Stimulated activated CD8-positive, alpha-beta memory T cell treated with anti-CD3 and anti-CD28 coated beads, Interleukin-4, amount 100 ng/mL, for 1 hour (primary cell): ENCODE data around the gene TEDC2.
"Not testable (repeated sequence)": the region's sequence is repeated elsewhere in the genome, so short reads cannot be mapped to it uniquely, and the experiment has no call there.

ENCODE experiments used
- DNase-seq, 2 donors: peaks; one replicate each; pipeline ENCODE4 v3.0.0-alpha.2; 2020; ENCODE audit warnings: low read depth in 2 of 2, low spot score in 1 of 2

TEDC2 gene

GRCh38 chr16:2437032-2437790, 22.7 kb upstream of the TEDC2 start:
- no peak for DNase-seq

DNA sequence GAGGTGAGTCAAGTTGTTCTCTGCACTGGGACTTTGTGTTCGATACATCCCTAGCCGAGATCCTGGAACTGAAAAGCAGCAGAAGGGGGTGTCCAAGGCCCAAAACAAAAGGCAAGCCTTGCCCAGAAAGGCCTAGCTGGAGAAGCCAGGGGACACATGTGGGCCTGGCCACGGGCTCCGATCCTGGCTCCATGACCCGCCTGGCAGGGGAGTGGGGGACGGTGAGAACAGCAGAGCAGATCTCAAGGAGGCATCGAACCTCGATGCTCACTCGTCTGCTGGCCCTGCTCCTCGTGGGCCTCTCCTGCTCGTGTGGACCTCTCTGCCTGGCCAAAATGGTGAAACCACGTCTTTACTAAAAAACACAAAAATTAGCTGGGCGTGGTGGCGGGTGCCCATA, 21.8 kb upstream of the TEDC2 start:
- DNase-seq: no peak

- no peak for DNase-seq
Measured at GRCh38 chr16:2439598-2439997, 20.3 kb upstream of the TEDC2 start.

- DNase-seq: not testable (repeated sequence)
Measured at GRCh38 chr16:2441143-2441804, 18.6 kb upstream of the TEDC2 start.

- DNase-seq: no peak
Measured at GRCh38 chr16:2443555-2443954, 16.4 kb upstream of the TEDC2 start.

GRCh38 chr16:2447920-2448583, 11.9 kb upstream of the TEDC2 start:
- no peak for DNase-seq

DNA sequence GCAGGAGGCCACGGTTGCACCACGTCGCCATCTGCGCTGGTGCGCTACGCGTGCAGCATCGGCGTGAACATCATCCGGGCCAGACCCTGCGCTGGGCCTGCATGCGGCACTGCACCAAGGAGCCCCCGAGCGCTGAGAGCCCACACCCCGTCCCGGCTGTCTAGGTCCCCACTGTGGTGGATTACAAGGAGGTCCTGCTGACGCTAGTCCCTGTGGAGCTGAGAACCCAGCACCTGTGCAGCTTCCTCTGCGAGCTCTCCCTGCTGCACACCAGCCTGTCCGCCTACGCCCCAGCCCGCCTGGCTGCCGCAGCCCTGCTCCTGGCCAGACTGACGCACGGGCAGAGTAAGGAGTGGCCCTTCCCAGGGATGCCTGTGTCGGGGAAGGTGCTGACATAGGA, 10.8 kb upstream of the TEDC2 start:
- no peak for DNase-seq

DNA sequence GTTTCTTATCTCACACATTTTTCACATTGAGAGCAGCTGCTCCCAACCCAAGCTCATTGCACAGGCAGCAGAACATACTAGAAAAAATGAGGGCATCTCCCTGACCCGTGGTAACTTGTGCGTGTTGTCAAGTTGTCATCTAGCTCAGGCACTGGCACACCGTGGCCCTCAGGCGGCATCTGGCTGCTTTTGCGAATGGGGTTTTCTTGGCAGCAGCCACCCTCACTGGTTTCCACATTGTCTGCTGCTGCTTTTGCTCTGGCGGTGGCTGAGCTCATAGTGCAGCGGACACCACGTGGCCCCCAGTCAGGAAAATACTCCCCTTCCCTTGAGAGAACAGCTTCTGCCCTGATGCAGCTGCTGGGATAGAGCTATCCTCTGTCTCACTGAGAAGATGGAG, 9.4 kb upstream of the TEDC2 start:
- DNase-seq: no peak

DNA sequence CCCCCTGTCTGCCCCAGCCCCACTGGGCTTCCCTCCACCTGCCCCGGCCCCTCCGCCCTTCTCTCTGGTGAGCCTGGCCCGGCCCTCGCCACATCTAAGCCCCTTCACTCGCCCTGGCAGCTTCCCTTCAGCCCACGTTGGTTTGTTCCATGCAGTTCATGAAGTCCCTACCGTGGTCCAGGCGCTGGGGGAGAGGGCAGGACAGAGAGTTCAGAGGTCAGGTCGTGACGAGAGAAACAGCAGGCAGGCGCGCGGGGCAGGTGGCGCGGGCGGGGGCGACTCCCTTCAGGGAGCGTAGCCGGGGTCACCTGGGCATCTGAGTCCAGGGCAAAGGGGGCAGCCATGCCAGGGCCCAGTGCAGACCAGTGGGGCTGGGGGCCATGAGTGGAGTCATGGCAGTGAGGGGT, 8.9 kb upstream of the TEDC2 start:
- DNase-seq: no peak

DNA sequence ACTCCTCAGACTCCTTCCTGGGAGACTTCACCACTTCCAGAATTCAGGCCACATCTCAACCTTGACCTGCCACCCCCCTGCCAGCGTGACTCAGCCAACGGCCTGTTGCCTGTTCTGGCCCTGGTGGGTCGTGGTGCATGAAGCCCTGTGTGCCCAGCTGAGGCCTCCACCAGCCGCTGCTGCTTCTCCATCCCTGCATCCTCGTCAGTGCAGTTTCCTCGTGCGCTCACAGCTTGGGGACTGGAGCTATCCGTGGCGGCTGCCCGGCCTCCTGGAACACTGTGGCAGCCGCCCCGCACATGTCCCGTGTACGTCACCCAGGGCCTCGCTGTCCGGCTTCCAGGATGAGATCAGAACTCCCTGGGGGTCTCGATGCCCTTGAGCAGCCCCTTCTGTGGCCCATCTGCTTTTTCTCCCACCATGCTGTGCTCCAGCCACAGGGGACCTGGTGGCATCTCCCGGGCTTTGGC, 8.0 kb upstream of the TEDC2 start:
- no peak for DNase-seq

- no peak for DNase-seq
Measured at GRCh38 chr16:2452650-2453049, 7.3 kb upstream of the TEDC2 start.

- no peak for DNase-seq
Measured at GRCh38 chr16:2455081-2455845, 4.6 kb upstream of the TEDC2 start.

GRCh38 chr16:2456551-2457153, 3.3 kb upstream of the TEDC2 start:
- no peak for DNase-seq

GRCh38 chr16:2457267-2457666, 2.6 kb upstream of the TEDC2 start:
- no peak for DNase-seq

DNA sequence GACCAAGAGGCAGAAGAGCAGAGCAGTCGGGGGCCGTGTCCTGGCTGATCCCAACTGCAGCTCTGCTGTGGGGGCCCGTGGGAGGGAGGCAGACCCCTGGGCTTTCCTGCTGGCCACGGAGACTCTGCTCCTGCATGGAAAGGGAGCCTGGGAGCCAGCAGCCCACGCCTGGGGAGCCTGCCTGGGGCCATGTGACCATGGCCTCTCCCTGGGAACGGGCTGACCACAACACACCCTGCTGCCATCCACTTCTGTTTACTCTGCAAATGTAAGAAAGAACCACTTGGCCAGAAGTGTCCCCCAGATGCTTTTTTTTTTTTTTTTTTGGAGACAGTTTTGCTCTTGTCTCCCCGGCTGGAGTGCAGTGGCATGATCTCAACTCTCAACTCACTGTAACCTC, 2.0 kb upstream of the TEDC2 start:
- DNase-seq: no peak

GRCh38 chr16:2458887-2459646, 842 bp upstream of the TEDC2 start:
- no peak for DNase-seq

- no peak for DNase-seq
Measured at GRCh38 chr16:2460391-2460713, 443 bp downstream of the TEDC2 start.

DNA sequence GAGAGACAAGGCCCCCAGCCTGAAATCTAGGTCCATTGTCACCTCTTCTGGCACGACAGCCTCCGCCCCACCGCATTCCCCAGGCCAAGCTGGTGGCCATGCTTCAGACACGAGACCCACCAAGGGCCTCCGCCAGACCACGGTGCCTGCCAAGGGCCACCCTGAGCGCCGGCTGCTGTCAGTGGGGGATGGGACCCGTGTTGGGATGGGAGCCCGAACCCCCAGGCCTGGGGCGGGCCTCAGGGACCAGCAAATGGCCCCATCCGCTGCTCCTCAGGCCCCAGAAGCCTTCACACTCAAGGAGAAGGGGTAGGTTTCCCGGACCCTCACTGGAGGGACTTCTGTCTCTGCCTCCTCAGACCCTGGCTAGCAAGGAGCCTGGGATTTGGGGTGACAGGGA, 1.0 kb downstream of the TEDC2 start:
- no peak for DNase-seq

DNA sequence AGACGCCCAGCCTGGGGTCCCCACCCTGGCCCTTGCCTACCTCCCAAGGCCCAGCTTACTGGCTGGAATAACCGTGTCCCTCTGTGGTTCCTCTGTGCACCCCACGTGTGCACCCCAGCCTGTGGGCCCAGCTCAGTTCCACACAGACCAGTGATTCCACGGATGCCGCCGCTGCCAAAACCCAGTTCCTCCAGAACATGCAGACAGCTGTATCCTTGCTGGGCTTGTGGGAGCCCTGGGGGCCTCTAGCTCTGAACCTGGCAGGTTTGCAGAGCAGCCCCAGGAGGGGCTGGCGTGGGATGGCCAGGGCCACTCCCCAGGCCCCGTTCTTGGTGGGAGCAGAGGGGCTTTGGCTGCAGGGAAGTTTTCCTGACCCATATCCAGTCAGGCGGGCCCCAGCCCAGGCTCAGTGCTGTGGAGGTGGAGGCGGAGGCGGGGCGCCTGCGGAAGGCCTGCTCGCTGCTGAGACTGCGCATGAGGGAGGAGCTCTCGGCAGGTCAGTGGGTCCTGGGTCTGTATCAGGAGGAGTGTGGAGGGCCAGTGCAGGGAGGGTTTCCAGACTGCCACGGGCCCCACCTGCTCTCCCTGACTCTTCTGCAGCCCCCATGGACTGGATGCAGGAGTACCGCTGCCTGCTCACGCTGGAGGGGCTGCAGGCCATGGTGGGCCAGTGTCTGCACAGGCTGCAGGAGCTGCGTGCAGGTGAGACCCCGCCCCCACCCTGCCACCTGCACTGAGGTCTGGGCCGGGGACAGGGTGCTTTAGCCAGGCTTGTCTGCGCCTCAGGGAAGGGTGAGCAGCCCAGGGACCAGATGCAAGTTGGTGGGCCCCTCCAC, 2.3 kb downstream of the TEDC2 start:
- no peak for DNase-seq

GRCh38 chr16:2464333-2464732, 4.4 kb downstream of the TEDC2 start:
- no peak for DNase-seq
